ENCODE measurements around the gene LYRM1.
"Not testable (repeated sequence)": the region's sequence is repeated elsewhere in the genome, so short reads cannot be mapped to it uniquely, and the experiment has no call there.

LYRM1 gene

GRCh38 chr16:20902426-20902825 lies 1.9 kb downstream of the LYRM1 start:
- DNase-seq (ENCODE audit: low spot score), result no peak

GRCh38 chr16:20903116-20903898 lies 2.7 kb downstream of the LYRM1 start:
- DNase-seq (ENCODE audit: low spot score), result no peak

GRCh38 chr16:20903899-20904506 lies 3.4 kb downstream of the LYRM1 start:
- no peak for DNase-seq (ENCODE audit: low spot score)

GRCh38 chr16:20904507-20905081 lies 4.0 kb downstream of the LYRM1 start:
- no peak for DNase-seq (ENCODE audit: low spot score)

- no peak for DNase-seq (ENCODE audit: low spot score)
Measured at GRCh38 chr16:20905576-20905975, 5.0 kb downstream of the LYRM1 start.

DNA sequence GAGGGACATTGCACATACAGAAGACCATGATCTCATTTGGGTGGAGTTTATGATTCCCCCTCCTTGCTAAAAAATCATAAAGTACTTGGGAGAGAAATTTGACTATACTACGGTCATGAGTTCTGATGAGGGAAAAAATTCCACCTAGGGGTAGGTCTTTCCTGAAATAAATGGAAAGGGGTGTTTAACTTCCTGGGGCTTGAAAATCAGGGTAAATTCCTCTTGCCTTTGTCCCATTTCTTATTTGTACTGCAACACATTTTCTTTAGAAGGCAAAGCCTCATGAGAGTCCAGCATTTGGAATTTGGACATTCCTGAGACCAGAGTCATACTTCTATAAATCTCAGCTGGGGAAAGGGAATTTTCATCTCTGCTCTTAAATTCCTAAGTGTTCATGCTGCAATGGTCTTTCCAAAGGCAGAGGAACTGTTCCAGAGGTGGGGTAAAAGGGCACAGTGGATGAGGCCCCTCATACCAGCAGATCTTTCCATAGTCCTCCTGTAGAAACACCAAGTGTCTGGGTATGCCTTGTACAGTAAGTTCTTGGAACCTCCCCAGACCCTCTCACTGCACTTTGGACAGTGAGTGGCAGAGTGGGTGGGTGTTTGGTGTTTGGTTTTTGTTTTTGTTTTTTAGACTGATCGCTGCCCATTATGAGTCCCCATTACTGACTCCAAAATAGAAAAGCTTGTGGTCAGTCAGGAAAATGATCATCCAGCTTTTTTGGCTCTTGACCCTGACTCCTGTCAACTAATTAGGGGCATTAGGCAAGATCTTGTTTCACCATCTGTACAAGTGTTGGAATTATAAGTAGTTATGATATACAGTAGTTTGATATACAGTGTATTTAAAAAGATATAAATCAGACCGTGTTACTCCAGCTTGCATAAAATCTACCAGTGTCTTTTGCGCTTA lies 6.0 kb downstream of the LYRM1 start:
- no peak for DNase-seq (ENCODE audit: low spot score)

DNA sequence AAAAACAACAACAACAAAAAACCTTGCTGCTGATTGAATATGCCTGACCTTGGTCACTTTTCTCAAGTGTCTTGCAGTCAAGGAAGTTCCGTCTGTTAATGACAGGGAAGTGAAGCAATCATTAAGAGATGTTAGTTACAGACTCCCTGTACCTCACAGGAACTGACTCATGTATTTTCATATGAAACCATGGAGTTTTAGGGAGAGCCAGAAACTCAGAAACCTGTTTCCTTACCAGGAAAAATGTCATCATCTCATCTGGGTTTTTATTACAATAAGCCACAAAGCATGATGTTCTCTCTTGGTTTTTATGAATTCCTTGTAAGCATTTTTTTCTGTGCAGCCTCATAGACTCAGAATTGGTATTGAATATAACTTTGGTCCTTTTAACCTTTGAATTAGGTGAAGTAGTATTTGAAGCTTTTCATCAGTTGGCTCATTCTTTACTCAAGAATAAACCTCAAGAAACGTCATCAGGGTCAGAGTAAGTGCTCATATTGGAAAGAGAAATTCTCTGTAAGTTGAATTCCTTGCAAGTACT lies 10.3 kb downstream of the LYRM1 start:
- DNase-seq (ENCODE audit: low spot score), result no peak

GRCh38 chr16:20911361-20911760 lies 10.8 kb downstream of the LYRM1 start:
- DNase-seq (ENCODE audit: low spot score), result no peak

- no peak for DNase-seq (ENCODE audit: low spot score)
Measured at GRCh38 chr16:20916289-20916688, 15.7 kb downstream of the LYRM1 start.

GRCh38 chr16:20916942-20917341 lies 16.4 kb downstream of the LYRM1 start:
- DNase-seq (ENCODE audit: low spot score), result no peak

DNA sequence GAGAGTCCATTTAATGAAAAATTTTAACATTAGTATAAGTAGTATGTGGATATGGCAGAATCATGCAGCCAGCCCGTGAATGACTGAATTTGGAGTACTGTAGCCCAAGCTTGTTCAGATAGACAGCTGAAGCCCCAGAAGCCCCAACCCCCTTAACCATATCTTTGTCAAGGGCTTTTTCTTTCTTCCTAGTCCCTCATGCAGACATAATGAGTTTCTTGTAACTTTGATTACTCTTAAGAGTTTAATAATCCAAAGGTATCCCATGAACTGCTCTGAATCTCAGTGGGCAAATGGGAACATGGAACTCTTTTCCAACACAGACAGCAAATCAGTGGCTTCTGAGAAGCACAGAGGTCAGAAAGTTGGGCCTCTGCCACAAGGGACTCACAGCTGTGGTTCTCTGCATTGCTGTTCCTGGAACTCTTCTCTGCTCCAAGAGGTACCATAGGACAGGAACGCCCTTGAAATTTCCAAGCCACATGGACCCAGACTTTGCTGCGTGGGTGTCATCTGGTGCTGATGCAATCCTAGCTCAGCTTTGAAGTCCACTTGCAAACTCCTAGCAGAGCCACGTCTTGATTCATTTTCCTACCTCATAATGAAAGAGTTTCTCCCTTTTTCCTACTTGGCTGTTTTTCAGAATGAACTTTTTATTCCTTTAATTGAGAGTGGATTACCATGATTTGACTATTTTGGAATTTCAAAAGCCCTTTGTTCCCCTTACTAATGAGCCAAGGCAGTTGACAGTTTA lies 18.1 kb downstream of the LYRM1 start:
- no peak for DNase-seq (ENCODE audit: low spot score)

GRCh38 chr16:20920091-20920490 lies 19.5 kb downstream of the LYRM1 start:
- no peak for DNase-seq (ENCODE audit: low spot score)

DNA sequence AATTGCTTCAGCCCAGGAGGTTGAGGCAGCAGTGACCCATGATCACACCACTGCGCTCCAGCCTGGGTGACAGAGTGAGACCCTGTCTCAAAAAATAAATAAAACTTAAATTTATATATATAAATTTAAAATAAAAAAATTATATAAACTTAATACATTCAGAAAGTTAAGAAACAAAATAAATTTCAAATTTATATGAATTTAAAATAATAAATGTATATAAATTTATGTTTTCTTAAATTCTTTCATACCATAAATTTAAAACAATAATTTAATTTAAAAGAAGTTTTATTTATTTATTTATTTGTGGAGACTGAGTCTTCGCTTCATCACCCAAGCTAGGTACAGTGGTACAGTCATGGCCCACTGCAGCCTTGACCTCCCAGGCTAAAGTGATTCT lies 20.2 kb downstream of the LYRM1 start:
- DNase-seq (ENCODE audit: low spot score), result no peak

DNA sequence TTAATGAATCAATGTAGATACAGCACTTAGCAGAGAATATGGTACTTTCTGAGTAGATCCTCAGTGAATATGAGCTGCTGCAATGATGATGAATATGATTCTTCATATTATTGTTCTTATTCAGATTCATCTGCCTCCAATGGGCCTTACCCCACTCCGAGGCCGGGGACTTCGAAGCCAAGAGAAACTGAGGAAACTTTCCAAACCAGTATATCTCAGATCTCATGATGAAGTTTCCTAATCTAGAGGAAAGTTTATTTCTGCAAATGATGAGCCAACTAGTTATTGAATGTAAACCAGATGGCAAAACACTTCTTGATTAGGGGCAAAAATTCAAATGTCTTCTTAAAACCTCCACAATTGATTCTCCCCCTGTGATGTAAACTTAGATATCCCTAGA lies 23.3 kb downstream of the LYRM1 start:
- DNase-seq (ENCODE audit: low spot score), result no peak

GRCh38 chr16:20925751-20926150 lies 25.2 kb downstream of the LYRM1 start:
- DNase-seq (ENCODE audit: low spot score), result no peak

GRCh38 chr16:20928774-20929411 lies 28.3 kb downstream of the LYRM1 start:
- no peak for DNase-seq (ENCODE audit: low spot score)

DNA sequence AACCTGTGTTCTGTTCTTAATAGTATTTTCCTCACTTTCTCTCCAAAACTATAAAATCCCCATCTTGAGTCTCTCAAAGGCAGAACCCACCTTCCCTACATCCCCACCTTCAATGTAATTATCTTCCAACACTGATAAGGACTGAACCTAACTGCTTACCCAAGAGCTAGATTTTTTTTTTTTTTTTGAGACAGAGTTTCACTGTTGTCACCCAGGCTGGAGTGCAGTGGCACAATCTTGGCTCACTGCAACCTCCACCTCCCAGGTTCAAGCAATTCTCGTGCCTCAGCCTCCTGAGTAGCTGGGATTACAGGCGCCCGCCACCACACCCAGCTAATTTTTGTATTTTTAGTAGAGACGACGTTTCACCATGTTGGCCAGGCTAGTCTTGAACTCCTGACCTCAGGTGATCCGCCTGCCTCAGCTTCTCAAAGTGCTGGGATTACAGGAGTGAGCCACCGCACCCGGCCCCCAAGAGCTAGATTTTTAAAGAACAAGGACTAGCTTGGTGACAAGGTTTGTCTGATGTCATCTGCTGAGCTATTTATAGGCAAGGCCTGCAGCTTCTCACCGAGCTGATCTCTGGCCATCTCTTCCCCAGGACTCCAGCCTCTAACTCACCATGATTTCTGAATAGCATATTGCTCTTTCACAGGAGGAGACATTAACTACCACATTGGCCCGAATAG lies 29.2 kb downstream of the LYRM1 start:
- DNase-seq (ENCODE audit: low spot score), result not testable (repeated sequence)

GRCh38 chr16:20930365-20930690 lies 29.8 kb downstream of the LYRM1 start:
- no peak for DNase-seq (ENCODE audit: low spot score)

DNA sequence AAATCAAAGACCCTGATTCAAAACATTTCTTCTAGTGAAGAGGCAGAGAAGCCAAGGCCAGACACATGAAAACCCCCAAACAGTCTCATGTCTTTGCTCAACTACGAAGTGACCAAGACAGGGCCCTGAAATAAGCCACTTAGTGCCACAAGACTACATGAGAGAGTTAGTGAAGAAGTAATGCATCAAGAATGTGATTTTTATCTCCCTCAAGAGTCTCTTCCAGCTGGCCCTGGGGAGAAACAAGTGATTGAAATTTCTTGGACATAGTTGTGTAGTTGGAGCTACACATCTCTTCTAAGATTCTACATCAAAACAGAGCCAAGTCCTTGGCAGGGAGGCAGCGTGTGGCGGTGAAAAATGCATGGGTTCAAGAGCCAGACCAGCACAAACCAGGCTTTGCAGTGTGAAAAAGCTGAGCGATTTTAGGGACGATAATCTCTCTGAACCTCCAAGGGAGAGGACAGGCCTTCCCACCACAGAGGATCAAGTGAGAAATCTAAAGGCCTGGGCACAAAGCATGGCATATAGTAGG lies 30.6 kb downstream of the LYRM1 start:
- no peak for DNase-seq (ENCODE audit: low spot score)

DNA sequence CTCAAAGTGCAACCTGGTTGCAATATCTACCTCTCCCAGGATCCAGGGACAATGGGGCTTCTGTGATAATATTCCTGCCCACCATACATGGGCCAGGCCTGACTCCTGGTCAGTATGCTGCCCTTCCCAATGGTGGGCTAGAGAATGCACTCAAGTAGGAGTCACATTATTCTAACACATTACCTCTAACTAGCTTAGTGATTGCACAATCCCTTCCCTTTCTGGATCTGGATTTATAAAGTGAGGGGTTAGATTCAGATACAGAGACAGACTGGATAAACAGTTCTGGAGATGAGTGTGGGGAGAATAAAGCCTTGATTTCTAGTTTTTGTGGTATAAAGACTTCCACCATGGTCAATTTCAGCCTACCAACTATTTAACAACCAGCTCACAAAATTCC lies 33.0 kb downstream of the LYRM1 start:
- no peak for DNase-seq (ENCODE audit: low spot score)
